ENCODE results near the gene KANSL1. TPM values are rescaled to one million over a fixed set of nuclear protein-coding genes. Genes with fewer than 3 reads are reported as not detected.

The KANSL1 gene
- total RNA-seq, 1 donor from 2014 or later, result 121 TPM

GRCh38 chr17:46036491-46036890 lies 156.7 kb downstream of the KANSL1 start:
- H3K36me3 Mint-ChIP-seq (ENCODE audit: low read depth), result peaks cover 24% of the 10 kb centered on the region
- H3K27ac Mint-ChIP-seq (ENCODE audit: unreplicated experiment), result no peak overlapping the region
- no peaks in the 10 kb centered on the region for H3K4me1 Mint-ChIP-seq
- H3K27me3 Mint-ChIP-seq (ENCODE audit: low read depth), result no peaks in the 10 kb centered on the region
- H3K4me3 Mint-ChIP-seq, result no peak overlapping the region
- no peak for DNase-seq (ENCODE audit: low read depth, low spot score)
- no peak for TF ChIP-seq CTCF (conservative IDR thresholded peaks at IDR 0.05)
- no peaks in the 10 kb centered on the region for H3K9me3 Mint-ChIP-seq

GRCh38 chr17:46035112-46035818 lies 158.0 kb downstream of the KANSL1 start:
- H3K4me1 Mint-ChIP-seq, result no peaks in the 10 kb centered on the region
- no peak overlapping the region for H3K4me3 Mint-ChIP-seq
- peaks cover 30% of the 10 kb centered on the region for H3K36me3 Mint-ChIP-seq (ENCODE audit: low read depth)
- no peaks in the 10 kb centered on the region for H3K9me3 Mint-ChIP-seq
- H3K27me3 Mint-ChIP-seq (ENCODE audit: low read depth), result no peaks in the 10 kb centered on the region
- H3K27ac Mint-ChIP-seq (ENCODE audit: unreplicated experiment), result peak overlapping the region; percentile 9
- no peak for TF ChIP-seq CTCF (conservative IDR thresholded peaks at IDR 0.05)
- DNase-seq (ENCODE audit: low read depth, low spot score), result no peak

- peaks cover 13% of the 10 kb centered on the region for H3K4me1 Mint-ChIP-seq
- DNase-seq (ENCODE audit: low read depth, low spot score), result no peak
- no peak for TF ChIP-seq CTCF (conservative IDR thresholded peaks at IDR 0.05)
- no peaks in the 10 kb centered on the region for H3K27me3 Mint-ChIP-seq (ENCODE audit: low read depth)
- H3K27ac Mint-ChIP-seq (ENCODE audit: unreplicated experiment), result no peak overlapping the region
- peaks cover 37% of the 10 kb centered on the region for H3K36me3 Mint-ChIP-seq (ENCODE audit: low read depth)
- no peaks in the 10 kb centered on the region for H3K9me3 Mint-ChIP-seq
- no peak overlapping the region for H3K4me3 Mint-ChIP-seq
These were observed 159.8 kb downstream of the KANSL1 start for GRCh38 chr17:46033392-46033791.

- Mint-ChIP-seq H3K27me3 (ENCODE audit: low read depth) (no peaks in the 10 kb centered on the region), H3K4me1 (peaks cover 18% of the 10 kb centered on the region), H3K27ac (ENCODE audit: unreplicated experiment) (no peak overlapping the region), H3K36me3 (ENCODE audit: low read depth) (peaks cover 32% of the 10 kb centered on the region), H3K9me3 (no peaks in the 10 kb centered on the region), H3K4me3 (peak overlapping the region; percentile 27)
- no peak for TF ChIP-seq CTCF (conservative IDR thresholded peaks at IDR 0.05)
- DNase-seq (ENCODE audit: low read depth, low spot score), result no peak
These were observed 160.3 kb downstream of the KANSL1 start for GRCh38 chr17:46032909-46033308.

- TF ChIP-seq CTCF (conservative IDR thresholded peaks at IDR 0.05), result no peak
- Mint-ChIP-seq H3K9me3 (no peaks in the 10 kb centered on the region), H3K4me1 (peaks cover 20% of the 10 kb centered on the region), H3K4me3 (no peak overlapping the region), H3K27ac (ENCODE audit: unreplicated experiment) (peak overlapping the region; percentile 48), H3K36me3 (ENCODE audit: low read depth) (peaks cover 30% of the 10 kb centered on the region), H3K27me3 (ENCODE audit: low read depth) (no peaks in the 10 kb centered on the region)
- no peak for DNase-seq (ENCODE audit: low read depth, low spot score)
These were observed 161.3 kb downstream of the KANSL1 start for GRCh38 chr17:46031920-46032319.

Measured in neural crest cell (in vitro differentiated cells).